HUES6 (cell line): ENCODE results near the gene SLC4A4.

Experiments
- H3K27ac ChIP-seq: 2 replicates; pipeline ENCODE4 v1.7.0; 2013; ENCODE audit warnings: low read depth, mild to moderate bottlenecking, low read length, inconsistent platforms
- H3K27me3 ChIP-seq: 2 replicates; pipeline ENCODE4 v1.6.1; 2013; ENCODE audit warnings: low read length; ENCODE audit not compliant: control insufficient read depth, insufficient read depth
- H3K36me3 ChIP-seq: 2 replicates; pipeline ENCODE4 v1.6.1; 2013; ENCODE audit warnings: low read length; ENCODE audit not compliant: control insufficient read depth, insufficient read depth
- H3K4me1 ChIP-seq: 2 replicates; pipeline ENCODE4 v1.6.1; 2013; ENCODE audit warnings: low read length; ENCODE audit not compliant: control insufficient read depth, insufficient read depth
- H3K4me3 ChIP-seq: 2 replicates; pipeline ENCODE4 v1.5.1; 2013; ENCODE audit warnings: low read depth, low read length
- H3K9ac ChIP-seq: one replicate; pipeline ENCODE4 v1.6.1; 2013; ENCODE audit warnings: mild to moderate bottlenecking, low read length
- H3K9me3 ChIP-seq: 2 replicates; pipeline ENCODE4 v1.6.1; 2013; ENCODE audit warnings: low read depth, low read length; ENCODE audit not compliant: control insufficient read depth, insufficient read depth

The SLC4A4 gene

GRCh38 chr4:71338846-71339593 lies at the start of gene SLC4A4:
TSS of gene SLC4A4 (plus strand) at chr4:71339020.
- Histone ChIP-seq H3K27me3 (no peaks in the 10 kb centered on the region), H3K4me3 (no peak within 1 kb of the TSS), H3K36me3 (no peaks in the 10 kb centered on the region), H3K4me1 (no peaks in the 10 kb centered on the region), H3K9ac (no peak within 1 kb of the TSS), H3K27ac (no peak within 1 kb of the TSS), H3K9me3 (no peaks in the 10 kb centered on the region)

- no peak overlapping the region for H3K4me3 ChIP-seq
These were observed 48.7 kb upstream of the SLC4A4 start for GRCh38 chr4:71290074-71290473.

GRCh38 chr4:71290476-71290875 lies 48.3 kb upstream of the SLC4A4 start:
- H3K4me3 ChIP-seq = no peak overlapping the region
- no peaks in the 10 kb centered on the region for H3K27me3 ChIP-seq
- no peak overlapping the region for H3K9ac ChIP-seq
- H3K4me1 ChIP-seq = no peaks in the 10 kb centered on the region
- H3K9me3 ChIP-seq = no peaks in the 10 kb centered on the region
- H3K36me3 ChIP-seq = no peaks in the 10 kb centered on the region
- no peak overlapping the region for H3K27ac ChIP-seq

More at GRCh38 chr4:71290074-71290473, 48.7 kb upstream of the SLC4A4 start:
- Histone ChIP-seq H3K4me1 (no peaks in the 10 kb centered on the region), H3K27me3 (no peaks in the 10 kb centered on the region), H3K36me3 (no peaks in the 10 kb centered on the region), H3K9me3 (no peaks in the 10 kb centered on the region), H3K9ac (no peak overlapping the region), H3K27ac (no peak overlapping the region)

- no peak overlapping the region for H3K27ac ChIP-seq
- no peaks in the 10 kb centered on the region for H3K9me3 ChIP-seq
- no peaks in the 10 kb centered on the region for H3K4me1 ChIP-seq
- H3K27me3 ChIP-seq = no peaks in the 10 kb centered on the region
- no peak overlapping the region for H3K9ac ChIP-seq
- H3K36me3 ChIP-seq = no peaks in the 10 kb centered on the region
- no peak overlapping the region for H3K4me3 ChIP-seq
These were observed 46.6 kb upstream of the SLC4A4 start for GRCh38 chr4:71292228-71292627.

- Histone ChIP-seq H3K9me3 (no peaks in the 10 kb centered on the region), H3K4me3 (no peak overlapping the region), H3K36me3 (no peaks in the 10 kb centered on the region), H3K27me3 (no peaks in the 10 kb centered on the region), H3K27ac (no peak overlapping the region), H3K4me1 (no peaks in the 10 kb centered on the region), H3K9ac (no peak overlapping the region)
These were observed 45.1 kb upstream of the SLC4A4 start for GRCh38 chr4:71293705-71294104.

GRCh38 chr4:71294301-71294700 lies 44.5 kb upstream of the SLC4A4 start:
- no peak overlapping the region for H3K9ac ChIP-seq
- H3K4me1 ChIP-seq = no peaks in the 10 kb centered on the region
- H3K4me3 ChIP-seq = no peak overlapping the region
- H3K36me3 ChIP-seq = no peaks in the 10 kb centered on the region
- H3K27me3 ChIP-seq = no peaks in the 10 kb centered on the region
- no peaks in the 10 kb centered on the region for H3K9me3 ChIP-seq
- H3K27ac ChIP-seq = no peak overlapping the region

GRCh38 chr4:71296945-71297344 lies 41.9 kb upstream of the SLC4A4 start:
- Histone ChIP-seq H3K4me1 (no peaks in the 10 kb centered on the region), H3K9me3 (no peaks in the 10 kb centered on the region), H3K36me3 (no peaks in the 10 kb centered on the region), H3K27ac (no peak overlapping the region), H3K4me3 (no peak overlapping the region), H3K27me3 (no peaks in the 10 kb centered on the region), H3K9ac (no peak overlapping the region)

GRCh38 chr4:71300362-71300761 lies 38.5 kb upstream of the SLC4A4 start:
- H3K36me3 ChIP-seq = no peaks in the 10 kb centered on the region

GRCh38 chr4:71300964-71301363 lies 37.9 kb upstream of the SLC4A4 start:
- H3K27me3 ChIP-seq = no peaks in the 10 kb centered on the region
- no peak overlapping the region for H3K27ac ChIP-seq
- peaks cover 20% of the 10 kb centered on the region for H3K4me1 ChIP-seq
- no peaks in the 10 kb centered on the region for H3K36me3 ChIP-seq
- H3K9ac ChIP-seq = no peak overlapping the region
- H3K4me3 ChIP-seq = no peak overlapping the region
- H3K9me3 ChIP-seq = no peaks in the 10 kb centered on the region

More at GRCh38 chr4:71300362-71300761, 38.5 kb upstream of the SLC4A4 start:
- Histone ChIP-seq H3K27me3 (no peaks in the 10 kb centered on the region), H3K4me3 (no peak overlapping the region), H3K9me3 (no peaks in the 10 kb centered on the region), H3K27ac (no peak overlapping the region), H3K4me1 (peaks cover 20% of the 10 kb centered on the region), H3K9ac (no peak overlapping the region)

- peaks cover 20% of the 10 kb centered on the region for H3K4me1 ChIP-seq
- no peak overlapping the region for H3K27ac ChIP-seq
- no peak overlapping the region for H3K9ac ChIP-seq
- H3K9me3 ChIP-seq = no peaks in the 10 kb centered on the region
- H3K27me3 ChIP-seq = no peaks in the 10 kb centered on the region
- H3K36me3 ChIP-seq = no peaks in the 10 kb centered on the region
- 0 out of 2 replicates have a peak overlapping the region, but pooled peaks have one; percentile 0 for H3K4me3 ChIP-seq
These were observed 35.5 kb upstream of the SLC4A4 start for GRCh38 chr4:71303287-71303686.

- Histone ChIP-seq H3K9ac (no peak overlapping the region), H3K4me3 (no peak overlapping the region), H3K27ac (no peak overlapping the region), H3K36me3 (no peaks in the 10 kb centered on the region), H3K4me1 (peaks cover 20% of the 10 kb centered on the region), H3K9me3 (no peaks in the 10 kb centered on the region), H3K27me3 (no peaks in the 10 kb centered on the region)
These were observed 35.0 kb upstream of the SLC4A4 start for GRCh38 chr4:71303850-71304249.
